ENCODE data around the gene HOXD1.

HOXD1 gene

GRCh38 chr2:176146645-176147044, 41.8 kb upstream of the HOXD1 start:
- peaks cover 0 to 69% of the 10 kb centered on the region in 2 experiments for H3K27me3 ChIP-seq (ENCODE audit: control insufficient read depth in 1 of 2, insufficient read depth in 1 of 2, low read length in 2 of 2)

DNA sequence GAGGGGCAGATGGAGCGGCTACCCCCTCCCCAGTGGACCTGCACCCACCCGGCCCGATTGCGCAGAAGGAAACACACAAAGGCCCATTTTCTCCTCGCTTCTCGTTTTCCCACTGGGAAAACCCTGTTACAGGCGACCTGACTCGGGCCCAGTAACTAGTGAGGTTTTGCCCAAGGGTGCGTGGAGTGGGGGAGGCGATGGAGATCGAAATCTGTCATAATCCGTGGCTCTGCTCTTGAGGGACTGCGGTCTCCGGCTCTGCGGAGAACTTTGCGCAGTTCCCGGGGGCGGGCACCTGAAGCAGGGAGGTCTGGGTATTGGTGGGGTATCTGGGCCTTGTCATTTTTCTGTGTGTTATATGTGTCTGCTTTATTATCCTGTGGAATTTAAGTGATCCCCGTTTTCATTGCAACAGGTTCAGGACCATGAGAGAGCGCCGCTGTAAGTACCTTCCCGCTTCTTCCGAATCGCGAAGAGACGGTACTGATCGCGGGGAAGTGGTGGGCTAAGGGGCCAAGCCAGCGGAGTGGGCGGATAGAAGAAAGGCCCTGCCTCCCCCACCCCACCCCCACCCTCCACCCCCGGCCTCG, 41.2 kb upstream of the HOXD1 start:
- 32% methylated on average over 19 of the region's 32 CpGs for WGBS
- Histone ChIP-seq H3K27ac (ENCODE audit: low read length, poor library complexity, severe bottlenecking) (no peak overlapping the region), H3K4me2 (ENCODE audit: low read length, poor library complexity, severe bottlenecking) (no peak overlapping the region), H2BK12ac (ENCODE audit: low read length in 2 of 2) (no peak overlapping the region), H4K8ac (ENCODE audit: low read length) (no peak overlapping the region), H3K23ac (ENCODE audit: low read length in 2 of 2) (no peak overlapping the region), H3K9me3 (ENCODE audit: control insufficient read depth, low read length) (no peaks in the 10 kb centered on the region), H3K4ac (ENCODE audit: low read depth in 1 of 2, low read length in 2 of 2) (no peak overlapping the region), H4K91ac (ENCODE audit: low read length) (no peak overlapping the region), H3K79me1 (replicated peaks; ENCODE audit: low read length, poor library complexity, severe bottlenecking) (peaks cover 14% of the 10 kb centered on the region), H3K27me3 (ENCODE audit: control insufficient read depth in 1 of 2, insufficient read depth in 1 of 2, low read length in 2 of 2) (peaks cover 0 to 67% of the 10 kb centered on the region in 2 experiments), H3K14ac (ENCODE audit: low read length in 2 of 2) (no peak overlapping the region), H3K4me3 (ENCODE audit: insufficient read depth in 1 of 2, low read depth in 1 of 2, low read length in 2 of 2) (no peak overlapping the region), H2BK15ac (ENCODE audit: low read depth, poor library complexity, severe bottlenecking) (no peak overlapping the region), H2BK5ac (ENCODE audit: low read depth, low read length, poor library complexity, severe bottlenecking) (no peak overlapping the region), H3K4me1 (ENCODE audit: control insufficient read depth, insufficient read depth, low read depth, low read length) (peaks cover 9% of the 10 kb centered on the region), H3K9ac (ENCODE audit: low read length) (no peak overlapping the region), H2BK120ac (ENCODE audit: low read depth, low read length) (no peak overlapping the region), H3K18ac (ENCODE audit: low read depth in 1 of 2, low read length in 2 of 2) (no peak overlapping the region), H2AK5ac (ENCODE audit: low read length, severe bottlenecking) (no peak overlapping the region), H3K36me3 (ENCODE audit: control insufficient read depth in 1 of 2, insufficient read depth in 2 of 2, low read depth in 1 of 2, low read length in 2 of 2) (peaks cover 3 to 10% of the 10 kb centered on the region in 2 experiments), H2AFZ (ENCODE audit: low read depth, low read length) (no peak overlapping the region)
- DNase-seq = no peak

More at GRCh38 chr2:176146645-176147044, 41.8 kb upstream of the HOXD1 start:
- H3K4me1 ChIP-seq (ENCODE audit: control insufficient read depth, insufficient read depth, low read depth, low read length) = peaks cover 6% of the 10 kb centered on the region
- H2BK120ac ChIP-seq (ENCODE audit: low read depth, low read length) = no peak overlapping the region
- H3K23ac ChIP-seq (ENCODE audit: low read length in 2 of 2) = no peak overlapping the region
- DNase-seq = no peak
- no peak overlapping the region for H3K4ac ChIP-seq (ENCODE audit: low read depth in 1 of 2, low read length in 2 of 2)
- no peak overlapping the region for H4K91ac ChIP-seq (ENCODE audit: low read length)
- H3K36me3 ChIP-seq (ENCODE audit: control insufficient read depth in 1 of 2, insufficient read depth in 2 of 2, low read depth in 1 of 2, low read length in 2 of 2) = peaks cover 3 to 10% of the 10 kb centered on the region in 2 experiments
- H2AFZ ChIP-seq (ENCODE audit: low read depth, low read length) = no peak overlapping the region
- no peak overlapping the region for H3K4me2 ChIP-seq (ENCODE audit: low read length, poor library complexity, severe bottlenecking)
- H2BK12ac ChIP-seq (ENCODE audit: low read length in 2 of 2) = no peak overlapping the region
- no peak overlapping the region for H2AK5ac ChIP-seq (ENCODE audit: low read length, severe bottlenecking)
- no peak overlapping the region for H3K9ac ChIP-seq (ENCODE audit: low read length)
- no peak overlapping the region for H3K14ac ChIP-seq (ENCODE audit: low read length in 2 of 2)
- H3K9me3 ChIP-seq (ENCODE audit: control insufficient read depth, low read length) = no peaks in the 10 kb centered on the region
- no peak overlapping the region for H3K4me3 ChIP-seq (ENCODE audit: insufficient read depth in 1 of 2, low read depth in 1 of 2, low read length in 2 of 2)
- no peak overlapping the region for H3K27ac ChIP-seq (ENCODE audit: low read length, poor library complexity, severe bottlenecking)
- H3K18ac ChIP-seq (ENCODE audit: low read depth in 1 of 2, low read length in 2 of 2) = no peak overlapping the region
- no peak overlapping the region for H4K8ac ChIP-seq (ENCODE audit: low read length)
- no peak overlapping the region for H2BK15ac ChIP-seq (ENCODE audit: low read depth, poor library complexity, severe bottlenecking)
- H2BK5ac ChIP-seq (ENCODE audit: low read depth, low read length, poor library complexity, severe bottlenecking) = no peak overlapping the region
- peaks cover 14% of the 10 kb centered on the region for H3K79me1 ChIP-seq (replicated peaks; ENCODE audit: low read length, poor library complexity, severe bottlenecking)

GRCh38 chr2:176147800-176148496, 40.5 kb upstream of the HOXD1 start:
- Histone ChIP-seq H3K4ac (ENCODE audit: low read depth in 1 of 2, low read length in 2 of 2) (no peak overlapping the region), H3K9ac (ENCODE audit: low read length) (no peak overlapping the region), H2BK120ac (ENCODE audit: low read depth, low read length) (no peak overlapping the region), H3K36me3 (ENCODE audit: control insufficient read depth in 1 of 2, insufficient read depth in 2 of 2, low read depth in 1 of 2, low read length in 2 of 2) (peaks cover 7 to 13% of the 10 kb centered on the region in 2 experiments), H3K27me3 (ENCODE audit: control insufficient read depth in 1 of 2, insufficient read depth in 1 of 2, low read length in 2 of 2) (peaks cover 0 to 68% of the 10 kb centered on the region in 2 experiments), H4K91ac (ENCODE audit: low read length) (no peak overlapping the region), H3K27ac (ENCODE audit: low read length, poor library complexity, severe bottlenecking) (no peak overlapping the region), H2BK15ac (ENCODE audit: low read depth, poor library complexity, severe bottlenecking) (no peak overlapping the region), H3K23ac (ENCODE audit: low read length in 2 of 2) (peak overlapping the region in 1 of 2 experiments; percentile 95), H3K4me1 (ENCODE audit: control insufficient read depth, insufficient read depth, low read depth, low read length) (peaks cover 12% of the 10 kb centered on the region), H2BK5ac (ENCODE audit: low read depth, low read length, poor library complexity, severe bottlenecking) (no peak overlapping the region), H3K4me3 (ENCODE audit: insufficient read depth in 1 of 2, low read depth in 1 of 2, low read length in 2 of 2) (no peak overlapping the region), H2BK12ac (ENCODE audit: low read length in 2 of 2) (no peak overlapping the region), H3K4me2 (ENCODE audit: low read length, poor library complexity, severe bottlenecking) (no peak overlapping the region), H3K18ac (ENCODE audit: low read depth in 1 of 2, low read length in 2 of 2) (no peak overlapping the region), H3K9me3 (ENCODE audit: control insufficient read depth, low read length) (no peaks in the 10 kb centered on the region), H4K8ac (ENCODE audit: low read length) (no peak overlapping the region), H2AFZ (ENCODE audit: low read depth, low read length) (no peak overlapping the region), H3K79me1 (replicated peaks; ENCODE audit: low read length, poor library complexity, severe bottlenecking) (peaks cover 13% of the 10 kb centered on the region), H3K14ac (ENCODE audit: low read length in 2 of 2) (no peak overlapping the region), H2AK5ac (ENCODE audit: low read length, severe bottlenecking) (no peak overlapping the region)
- DNase-seq = no peak
- 18% methylated on average over 31 of the region's 31 CpGs for WGBS

DNA sequence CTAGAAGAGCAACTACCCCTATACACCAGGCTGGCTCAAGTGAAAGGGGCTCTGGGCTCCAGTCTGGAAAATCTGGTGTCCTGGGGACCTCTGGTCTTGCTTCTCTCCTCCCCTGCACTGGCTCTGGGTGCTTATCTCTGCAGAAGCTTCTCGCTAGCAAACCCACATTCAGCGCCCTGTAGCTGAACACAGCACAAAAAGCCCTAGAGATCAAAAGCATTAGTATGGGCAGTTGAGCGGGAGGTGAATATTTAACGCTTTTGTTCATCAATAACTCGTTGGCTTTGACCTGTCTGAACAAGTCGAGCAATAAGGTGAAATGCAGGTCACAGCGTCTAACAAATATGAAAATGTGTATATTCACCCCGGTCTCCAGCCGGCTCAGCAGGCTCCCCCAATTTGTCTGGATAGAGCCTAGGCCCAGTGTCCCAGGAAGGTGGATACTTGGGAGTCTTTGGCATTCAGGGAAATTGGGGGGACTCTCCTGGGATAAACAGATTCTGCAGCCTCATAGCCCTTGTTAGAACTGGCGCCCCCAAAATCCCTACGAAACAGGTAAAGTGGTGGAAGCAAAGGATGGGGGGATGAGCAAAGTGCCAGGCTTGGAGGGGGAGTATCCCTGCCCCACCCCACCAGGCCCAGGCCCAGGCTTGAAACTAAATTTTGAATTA, 39.6 kb upstream of the HOXD1 start:
- Histone ChIP-seq H3K36me3 (ENCODE audit: control insufficient read depth in 1 of 2, insufficient read depth in 2 of 2, low read depth in 1 of 2, low read length in 2 of 2) (peaks cover 9 to 14% of the 10 kb centered on the region in 2 experiments), H2BK120ac (ENCODE audit: low read depth, low read length) (no peak overlapping the region), H3K23ac (ENCODE audit: low read length in 2 of 2) (no peak overlapping the region), H3K18ac (ENCODE audit: low read depth in 1 of 2, low read length in 2 of 2) (no peak overlapping the region), H3K4me3 (ENCODE audit: insufficient read depth in 1 of 2, low read depth in 1 of 2, low read length in 2 of 2) (no peak overlapping the region), H4K91ac (ENCODE audit: low read length) (no peak overlapping the region), H3K4ac (ENCODE audit: low read depth in 1 of 2, low read length in 2 of 2) (no peak overlapping the region), H2BK15ac (ENCODE audit: low read depth, poor library complexity, severe bottlenecking) (no peak overlapping the region), H2AFZ (ENCODE audit: low read depth, low read length) (no peak overlapping the region), H3K4me2 (ENCODE audit: low read length, poor library complexity, severe bottlenecking) (no peak overlapping the region), H3K27ac (ENCODE audit: low read length, poor library complexity, severe bottlenecking) (no peak overlapping the region), H3K9ac (ENCODE audit: low read length) (no peak overlapping the region), H2BK5ac (ENCODE audit: low read depth, low read length, poor library complexity, severe bottlenecking) (no peak overlapping the region), H3K79me1 (replicated peaks; ENCODE audit: low read length, poor library complexity, severe bottlenecking) (peaks cover 8% of the 10 kb centered on the region), H3K4me1 (ENCODE audit: control insufficient read depth, insufficient read depth, low read depth, low read length) (peaks cover 12% of the 10 kb centered on the region), H2AK5ac (ENCODE audit: low read length, severe bottlenecking) (no peak overlapping the region), H2BK12ac (ENCODE audit: low read length in 2 of 2) (no peak overlapping the region), H3K9me3 (ENCODE audit: control insufficient read depth, low read length) (no peaks in the 10 kb centered on the region), H3K14ac (ENCODE audit: low read length in 2 of 2) (no peak overlapping the region), H4K8ac (ENCODE audit: low read length) (no peak overlapping the region), H3K27me3 (ENCODE audit: control insufficient read depth in 1 of 2, insufficient read depth in 1 of 2, low read length in 2 of 2) (peaks cover 0 to 68% of the 10 kb centered on the region in 2 experiments)
- DNase-seq = no peak
- WGBS = 45% methylated on average over 11 of the region's 11 CpGs

All from mesenchymal stem cell (in vitro differentiated cells and primary cell).